Stimulated activated CD8-positive, alpha-beta memory T cell treated with anti-CD3 and anti-CD28 coated beads, Interleukin-12 subunit alpha, Interleukin-12 subunit beta, amount 100 ng/mL, for 1 hour (primary cell): Measurements from ENCODE around the gene TAX1BP1.
"Not testable (repeated sequence)": the region's sequence is repeated elsewhere in the genome, so short reads cannot be mapped to it uniquely, and the experiment has no call there.

Source experiments
- DNase-seq: peaks from one replicate; pipeline ENCODE4 v3.0.0-alpha.2; 2020; ENCODE audit warnings: low read depth

The TAX1BP1 gene

DNA sequence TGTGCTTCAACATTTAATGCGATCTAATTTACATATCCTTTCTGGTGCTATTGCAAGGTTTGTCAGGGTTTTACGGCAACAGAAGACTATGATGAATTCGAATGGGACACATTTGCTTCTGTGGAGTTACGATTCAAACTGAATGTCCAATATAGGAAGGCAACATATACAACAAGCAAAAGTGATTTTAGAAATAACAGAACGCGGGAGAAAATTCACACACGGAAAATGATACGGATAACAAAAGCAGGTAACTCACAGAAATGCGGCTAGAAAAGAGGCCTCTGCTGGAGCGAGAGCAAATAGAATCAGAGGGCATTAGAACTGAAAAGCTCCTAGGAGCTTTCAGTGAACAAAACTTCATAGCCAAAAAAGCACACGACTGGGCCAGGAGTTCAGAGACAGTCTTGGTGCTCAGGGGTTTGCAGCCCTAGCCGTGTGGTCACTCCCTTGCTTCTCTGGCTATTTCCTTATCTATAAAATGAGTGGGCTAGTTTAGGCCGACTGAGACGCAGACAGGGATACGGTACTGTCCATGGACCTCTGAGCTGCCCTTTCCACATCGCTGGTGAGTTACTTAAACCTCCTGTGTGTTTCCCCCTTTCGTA, 557 bp upstream of the TAX1BP1 start:
- no peak for DNase-seq

DNA sequence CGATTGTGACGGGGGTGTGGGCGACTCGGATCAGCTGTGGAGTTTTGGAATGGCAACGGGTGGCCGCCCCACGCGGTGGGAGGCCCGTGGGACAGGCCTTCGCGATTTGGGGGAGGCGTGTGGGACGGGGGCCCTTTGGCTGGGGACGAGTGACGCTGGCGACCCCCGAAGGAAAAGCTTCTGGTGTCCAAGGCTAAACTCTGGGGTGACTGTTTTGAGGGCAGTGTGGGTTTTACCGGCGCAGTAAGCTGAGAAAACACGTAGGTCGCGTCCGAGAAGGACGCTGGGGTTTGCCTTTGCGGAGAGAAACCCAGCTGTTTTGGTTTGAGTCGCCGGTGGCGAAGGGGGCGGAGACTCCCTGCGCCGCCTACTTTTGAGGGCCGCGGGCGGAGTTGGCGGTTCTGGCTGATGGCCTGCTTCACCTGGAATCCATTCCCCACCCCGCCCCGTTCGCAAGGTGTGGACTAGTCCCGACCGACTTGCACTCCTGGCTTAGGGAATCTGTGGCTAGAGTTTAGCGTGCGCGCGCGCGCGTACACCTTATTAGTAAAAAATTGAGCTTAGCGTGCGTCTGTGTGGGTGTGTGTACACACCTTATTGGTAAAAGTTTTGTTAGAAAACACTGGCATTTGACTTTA, 606 bp downstream of the TAX1BP1 start:
- peak; percentile 64 for DNase-seq

DNA sequence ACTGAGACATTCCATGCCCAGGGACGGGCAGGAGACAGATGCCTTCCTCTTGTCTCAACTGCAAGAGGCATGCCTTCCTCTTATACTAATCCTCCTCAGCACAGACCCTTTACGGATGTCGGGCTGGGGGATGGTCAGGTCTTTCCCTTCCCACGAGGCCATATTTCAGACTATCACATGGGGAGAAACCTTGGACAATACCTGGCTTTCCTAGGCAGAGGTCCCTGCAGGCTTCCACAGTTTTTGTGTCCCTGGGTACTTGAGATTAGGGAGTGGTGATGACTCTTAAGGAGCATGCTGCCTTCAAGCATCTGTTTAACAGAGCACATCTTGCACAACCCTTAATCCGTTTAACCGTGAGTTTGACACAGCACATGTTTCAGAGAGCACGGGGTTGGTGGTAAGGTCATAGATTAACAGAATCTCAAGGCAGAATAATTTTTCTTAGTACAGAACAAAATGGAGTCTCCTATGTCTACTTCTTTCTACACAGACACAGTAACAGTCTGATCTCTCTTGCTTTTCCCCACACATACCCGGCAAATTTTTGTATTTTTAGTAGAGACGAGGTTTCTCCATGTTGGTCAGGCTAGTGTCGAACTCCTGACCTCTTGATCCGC, 2.2 kb downstream of the TAX1BP1 start:
- not testable (repeated sequence) for DNase-seq

DNA sequence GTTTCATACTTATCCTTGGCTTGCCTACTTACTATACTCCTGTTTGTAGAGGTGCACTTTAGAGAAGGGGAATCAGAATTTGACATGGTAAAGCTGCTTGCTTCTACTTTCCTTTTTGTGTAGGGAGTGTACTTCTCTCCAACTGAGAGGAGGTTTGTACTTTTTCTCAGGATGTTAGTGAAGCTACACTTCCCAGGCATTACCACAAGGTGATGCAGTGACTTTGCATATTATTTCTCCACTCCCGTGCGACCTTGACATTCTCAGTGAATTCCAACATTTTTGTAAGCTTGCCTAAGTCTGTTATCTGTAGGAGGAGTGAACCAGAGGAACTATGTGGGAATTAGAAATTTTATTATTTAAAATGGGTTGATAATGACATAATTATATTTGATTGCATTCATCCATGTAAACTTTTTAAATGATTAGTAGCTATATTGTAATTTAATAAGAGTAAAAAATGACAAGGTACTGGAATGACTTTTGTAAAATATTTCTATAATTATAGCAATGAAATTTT, 5.2 kb downstream of the TAX1BP1 start:
- no peak for DNase-seq

DNA sequence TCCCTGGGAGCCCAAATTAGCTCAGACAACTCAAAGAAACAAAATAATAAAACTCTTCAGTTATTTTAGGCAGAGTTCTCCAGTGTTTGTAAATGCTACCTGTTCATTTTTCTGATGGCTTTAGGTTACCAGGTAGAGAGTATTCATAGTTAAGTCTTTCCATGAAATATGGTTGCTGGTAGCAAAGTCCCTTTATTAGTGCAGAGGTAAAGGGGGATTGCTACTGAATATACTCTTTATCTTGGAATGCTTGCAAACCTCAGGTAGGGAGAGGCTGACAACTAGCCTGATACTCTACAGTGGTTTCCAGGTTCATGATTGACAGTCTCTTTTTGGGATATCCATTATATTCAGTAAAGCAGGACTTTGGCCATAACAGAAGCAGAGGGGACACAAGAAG, 6.5 kb downstream of the TAX1BP1 start:
- no peak for DNase-seq

DNA sequence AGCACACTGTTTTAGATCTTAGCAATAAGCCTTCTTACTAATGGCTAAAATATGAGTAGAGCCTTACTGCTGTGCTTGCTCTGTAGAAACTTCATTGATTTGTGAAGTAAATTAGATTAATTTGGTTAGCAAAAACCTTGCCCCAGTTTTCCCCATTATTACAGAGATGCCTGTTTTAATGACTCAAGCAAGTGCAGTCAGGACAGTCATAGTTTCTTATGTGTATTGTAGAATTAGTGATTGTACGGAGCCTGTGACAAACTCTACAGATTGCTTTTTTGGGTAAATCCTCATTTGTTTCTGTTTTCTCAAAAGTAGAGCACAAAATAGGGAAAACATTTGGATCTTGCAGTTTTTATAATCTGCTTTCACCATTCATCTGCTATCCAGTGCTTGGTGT, 7.0 kb downstream of the TAX1BP1 start:
- DNase-seq = no peak

DNA sequence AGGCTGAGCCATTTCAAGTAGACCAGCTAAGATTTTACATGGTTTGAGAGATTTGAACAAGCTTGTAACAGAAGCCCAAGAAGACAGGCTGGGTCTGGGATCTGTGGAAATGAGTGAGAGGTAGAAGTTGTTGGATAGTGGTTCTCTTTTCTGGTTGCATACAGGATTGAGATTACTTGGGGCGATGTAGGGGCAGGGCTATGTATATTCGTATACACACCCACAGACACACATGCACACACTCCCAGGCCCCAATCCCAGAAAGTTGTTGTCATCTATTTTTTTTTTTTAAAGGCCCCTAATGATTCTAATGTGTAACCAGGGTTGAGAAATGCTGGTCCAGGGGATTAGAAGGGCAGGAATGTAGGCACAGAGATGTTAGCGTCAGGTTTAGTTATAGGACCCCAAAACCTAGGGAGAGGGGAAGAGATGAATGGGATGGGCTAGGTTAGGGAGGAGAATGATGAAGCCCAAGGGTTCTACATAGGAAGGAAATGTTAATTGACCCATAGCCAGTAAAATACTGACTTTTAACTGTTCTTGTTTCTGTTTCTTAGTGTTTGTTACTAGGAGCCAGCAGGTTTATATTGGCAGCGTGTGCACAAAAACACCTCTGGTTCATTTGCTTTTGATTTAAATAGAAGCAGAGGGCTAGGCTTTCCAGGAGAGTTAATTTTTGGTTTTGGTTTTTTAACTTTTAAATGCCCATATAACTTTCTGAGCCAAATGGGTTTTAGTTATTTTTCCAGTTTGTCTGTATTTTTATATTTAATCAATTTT, 7.8 kb downstream of the TAX1BP1 start:
- no peak for DNase-seq

DNA sequence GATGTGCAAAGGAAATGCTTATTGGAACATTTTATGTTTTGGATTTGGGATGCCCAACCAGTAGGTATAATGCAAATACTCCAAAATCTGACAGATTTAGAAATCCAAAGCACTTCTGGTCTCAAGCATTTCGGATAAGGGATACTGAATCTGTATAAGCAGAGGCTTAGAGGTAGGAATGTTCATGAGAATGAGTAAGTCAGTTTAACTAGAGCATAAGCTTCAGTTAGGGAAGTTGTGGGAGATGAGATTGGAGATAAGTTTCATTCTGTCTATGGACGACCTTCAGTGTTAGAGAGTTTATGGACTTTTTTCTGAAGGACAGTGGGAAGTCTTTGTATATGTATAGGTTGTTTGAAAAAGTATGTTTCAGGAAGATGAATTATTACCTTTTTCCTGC, 10.4 kb downstream of the TAX1BP1 start:
- no peak for DNase-seq

DNA sequence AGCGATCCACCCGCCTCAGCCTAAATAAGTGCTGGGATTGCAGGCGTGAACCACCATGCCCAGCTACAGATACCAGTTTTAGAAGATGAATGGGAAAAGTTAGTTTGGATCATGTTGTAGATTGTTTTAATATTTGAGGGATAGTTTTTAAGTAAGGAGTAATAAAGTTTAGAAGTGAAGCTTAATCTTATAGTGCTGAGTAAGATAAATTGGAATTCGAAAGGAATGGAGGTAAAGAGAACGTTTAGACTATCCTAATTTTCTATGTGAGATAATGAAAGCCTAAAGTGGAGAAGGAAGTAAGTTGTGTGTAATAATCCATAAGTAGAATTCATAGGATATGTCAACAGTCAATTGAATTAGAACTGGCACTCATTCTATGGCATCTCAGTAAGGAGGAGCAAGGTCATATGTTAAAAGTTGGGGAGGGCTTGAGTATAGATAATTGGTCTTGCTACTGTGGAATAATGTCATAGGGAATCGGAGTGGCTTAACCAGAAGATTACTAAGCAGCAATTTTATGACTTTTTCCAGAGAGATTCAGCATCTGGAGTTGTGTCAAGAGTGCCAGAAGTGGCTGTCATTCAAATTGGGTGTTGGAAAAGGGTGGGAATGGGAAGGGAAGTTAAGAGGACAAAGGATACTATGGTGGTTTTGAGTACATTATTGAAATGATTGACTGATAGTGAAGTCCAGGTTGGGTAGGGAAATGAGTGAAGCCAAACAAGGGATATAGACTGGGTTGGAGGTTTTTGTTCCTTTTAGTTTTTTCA, 12.1 kb downstream of the TAX1BP1 start:
- DNase-seq = no peak

DNA sequence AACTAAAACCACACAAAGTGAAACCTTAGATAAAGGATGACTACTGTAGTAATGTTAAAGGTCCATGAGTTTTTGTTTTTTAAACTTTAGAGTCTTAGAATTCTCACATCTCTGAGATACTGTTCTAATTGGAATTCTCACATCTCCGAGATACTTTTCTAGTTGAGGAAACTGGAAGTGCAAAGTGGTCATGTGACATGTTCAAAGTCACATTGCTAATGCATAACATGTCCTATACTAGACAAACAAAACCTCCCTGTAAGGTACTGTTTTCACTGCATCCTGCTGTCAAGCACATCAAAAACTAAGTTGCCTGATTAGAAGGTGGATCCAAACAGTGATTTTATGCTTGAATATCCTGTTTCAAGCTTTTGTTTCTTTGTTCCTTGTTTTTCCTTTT, 13.9 kb downstream of the TAX1BP1 start:
- no peak for DNase-seq

DNA sequence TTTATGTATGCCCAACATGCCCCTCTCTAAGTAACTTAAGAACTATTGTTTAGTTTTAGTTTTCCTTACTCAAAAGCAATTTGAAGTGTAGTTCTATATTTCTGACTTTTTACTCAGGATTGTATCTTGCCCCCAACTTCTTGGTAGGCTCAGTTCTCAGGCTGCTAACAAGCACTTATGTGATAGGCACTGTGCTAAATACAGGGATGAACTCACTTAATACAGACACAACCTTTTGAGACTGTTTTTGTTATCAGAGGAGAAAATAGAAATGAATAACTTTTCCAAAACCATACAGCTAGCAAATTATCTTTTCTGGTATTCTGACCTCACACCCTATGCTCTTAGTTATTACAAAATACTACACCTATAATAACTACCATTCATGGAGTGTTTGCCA, 16.3 kb downstream of the TAX1BP1 start:
- DNase-seq = no peak

DNA sequence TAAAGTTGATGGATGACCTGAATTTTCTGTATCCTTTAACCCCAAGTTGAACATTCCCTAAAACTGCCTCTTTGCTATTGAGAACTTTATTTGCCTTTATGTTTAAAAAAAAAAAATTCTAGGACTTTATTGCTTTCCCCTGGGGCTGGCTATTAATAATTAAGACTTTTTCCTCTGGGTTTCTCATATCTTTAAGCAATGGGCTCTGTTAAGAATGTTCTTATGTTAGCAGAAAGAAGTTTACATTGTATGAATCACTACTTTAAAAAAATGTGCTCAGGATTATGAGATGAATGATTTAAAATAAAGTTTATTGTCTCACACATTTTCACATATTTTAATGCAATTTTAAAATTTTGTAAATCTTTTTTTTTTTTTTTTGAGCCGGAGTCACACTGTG, 19.5 kb downstream of the TAX1BP1 start:
- no peak for DNase-seq

DNA sequence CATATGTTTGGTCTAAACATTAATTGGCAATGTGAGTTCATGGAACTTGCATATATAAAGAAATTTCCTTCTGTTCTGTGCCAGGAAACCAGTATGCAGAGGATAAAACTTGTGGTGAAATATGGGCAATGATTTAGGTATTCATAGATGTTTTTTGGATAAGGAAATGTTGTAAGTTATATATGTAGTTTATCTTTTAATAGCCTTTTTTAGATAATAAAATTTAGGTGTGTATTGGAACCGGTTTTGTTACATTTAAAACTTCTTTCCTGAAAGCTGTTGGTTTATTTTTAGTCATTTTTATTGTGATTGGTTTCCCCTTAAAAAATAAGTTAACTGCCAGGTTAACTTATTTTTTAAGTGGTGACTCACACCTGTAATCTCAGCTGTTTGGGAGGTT, 22.1 kb downstream of the TAX1BP1 start:
- DNase-seq = no peak

DNA sequence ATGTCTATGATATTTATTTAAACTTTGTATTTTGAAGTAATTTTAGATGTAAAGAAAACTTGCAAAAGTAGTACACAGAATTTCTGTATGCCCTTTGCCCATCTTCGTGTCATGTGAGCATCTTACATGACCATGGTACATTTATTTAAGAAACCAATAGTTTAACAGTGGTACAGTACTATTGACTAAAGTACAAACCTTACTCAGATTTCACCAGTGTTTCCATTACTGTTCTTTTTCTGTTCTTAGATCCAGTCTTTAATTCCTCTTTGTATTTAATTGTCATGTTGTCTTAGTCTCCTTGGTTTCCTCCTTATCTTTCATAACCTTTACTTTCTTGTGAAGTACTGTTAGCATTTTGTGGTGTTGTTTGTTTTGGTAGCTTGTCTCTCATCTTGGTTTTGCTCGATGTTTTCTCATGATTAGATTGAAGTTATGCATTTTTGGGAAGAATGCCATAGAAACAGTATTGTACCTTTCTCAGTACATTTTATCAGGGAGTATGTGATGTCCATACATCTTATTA, 24.1 kb downstream of the TAX1BP1 start:
- DNase-seq = no peak

DNA sequence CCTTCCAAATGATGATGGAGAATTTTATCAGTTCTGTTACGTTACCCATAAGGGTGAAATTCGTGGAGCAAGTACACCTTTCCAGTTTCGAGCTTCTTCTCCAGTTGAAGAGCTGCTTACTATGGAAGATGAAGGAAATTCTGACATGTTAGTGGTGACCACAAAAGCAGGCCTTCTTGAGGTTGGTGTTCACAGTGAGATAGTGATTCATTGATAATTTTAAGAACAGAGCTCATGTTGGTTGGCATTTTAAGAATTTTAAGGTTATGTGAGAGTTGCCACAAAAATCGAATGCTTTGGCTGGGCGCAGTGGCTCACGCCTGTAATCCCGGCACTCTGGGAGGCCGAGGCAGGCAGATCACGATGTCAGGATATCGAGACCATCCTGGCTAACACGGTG, 25.9 kb downstream of the TAX1BP1 start:
- no peak for DNase-seq

DNA sequence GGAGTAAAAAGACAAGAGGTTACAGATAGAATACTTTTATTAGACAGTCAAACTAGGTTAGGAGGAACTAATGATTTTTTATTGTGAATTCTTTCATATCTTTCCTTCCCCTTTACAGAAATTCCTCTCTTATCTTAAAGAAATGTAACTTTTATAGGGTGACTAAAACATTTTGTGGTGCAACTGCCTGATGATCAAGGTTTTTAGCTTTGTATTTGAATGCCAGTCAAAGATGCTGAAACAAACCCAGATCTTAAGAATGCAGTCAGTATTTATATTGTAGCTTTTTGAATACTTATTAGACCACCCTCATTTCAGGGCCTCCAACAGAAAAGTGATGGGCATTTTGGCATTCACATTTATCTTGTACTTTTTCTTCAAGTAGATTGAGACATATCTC, 27.4 kb downstream of the TAX1BP1 start:
- no peak for DNase-seq

DNA sequence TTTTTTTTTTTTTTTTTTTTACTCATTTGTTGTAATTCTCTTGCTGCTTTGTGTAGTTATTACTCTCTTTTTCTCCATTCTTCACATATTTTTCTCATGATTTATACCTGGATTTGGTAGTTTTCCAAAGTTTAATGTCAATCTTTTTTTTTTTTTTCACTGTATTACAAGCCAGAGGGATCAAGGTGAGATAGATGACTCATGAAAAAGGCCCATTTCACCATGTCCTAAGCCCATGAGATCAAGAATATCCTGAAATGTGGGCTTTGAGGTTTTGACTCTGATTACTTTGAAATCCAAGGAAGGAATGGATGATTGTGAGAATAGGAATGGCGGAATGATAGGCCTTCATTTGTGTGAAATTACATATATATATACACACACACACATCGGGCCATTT, 31.1 kb downstream of the TAX1BP1 start:
- no peak for DNase-seq

DNA sequence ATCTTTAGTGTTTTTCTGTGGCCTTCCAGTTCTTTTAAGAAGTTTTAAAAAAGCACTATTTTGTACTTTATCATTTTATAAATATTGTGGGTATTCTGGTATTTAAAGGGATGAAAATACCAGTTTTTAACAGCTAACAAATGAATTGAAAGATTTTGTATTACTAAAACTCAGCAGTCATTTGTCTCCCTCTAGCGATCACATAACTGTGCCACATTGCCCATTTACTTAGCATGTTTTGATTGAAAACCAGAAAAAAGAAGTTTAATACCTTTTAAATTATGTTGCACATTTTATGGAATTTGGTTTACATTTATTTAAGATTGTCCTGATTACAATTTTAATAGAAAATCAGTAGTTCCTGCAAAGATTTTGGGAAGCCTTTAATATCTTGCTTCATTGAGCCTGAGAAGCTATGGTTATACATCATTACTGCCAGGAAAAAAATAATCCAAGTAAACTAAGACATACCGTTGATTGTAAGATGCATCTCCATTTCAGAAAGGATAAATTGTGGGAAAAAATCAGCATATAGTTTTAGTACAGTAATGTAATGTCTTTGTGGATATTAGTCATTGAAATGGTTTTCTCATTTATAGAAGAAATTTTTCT, 34.9 kb downstream of the TAX1BP1 start:
- no peak for DNase-seq

DNA sequence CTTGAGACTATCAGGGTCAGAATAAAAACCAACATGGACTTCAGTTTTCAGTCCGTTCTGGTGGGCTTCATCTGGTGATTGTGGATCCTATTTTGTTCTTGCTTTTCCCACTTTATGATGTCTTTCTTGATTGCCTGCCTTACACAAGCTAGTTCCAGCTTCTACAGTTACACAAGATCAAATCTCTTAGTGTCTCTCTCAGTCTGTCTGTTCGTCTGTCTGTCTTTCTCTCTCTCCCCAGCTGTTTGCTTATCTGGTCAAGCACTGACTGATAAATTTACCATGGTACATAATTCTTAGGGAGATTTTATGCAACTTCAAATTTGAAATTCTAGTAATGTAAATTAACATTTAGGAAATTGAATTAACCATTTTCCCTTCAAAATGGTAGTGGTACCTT, 35.8 kb downstream of the TAX1BP1 start:
- DNase-seq = no peak

DNA sequence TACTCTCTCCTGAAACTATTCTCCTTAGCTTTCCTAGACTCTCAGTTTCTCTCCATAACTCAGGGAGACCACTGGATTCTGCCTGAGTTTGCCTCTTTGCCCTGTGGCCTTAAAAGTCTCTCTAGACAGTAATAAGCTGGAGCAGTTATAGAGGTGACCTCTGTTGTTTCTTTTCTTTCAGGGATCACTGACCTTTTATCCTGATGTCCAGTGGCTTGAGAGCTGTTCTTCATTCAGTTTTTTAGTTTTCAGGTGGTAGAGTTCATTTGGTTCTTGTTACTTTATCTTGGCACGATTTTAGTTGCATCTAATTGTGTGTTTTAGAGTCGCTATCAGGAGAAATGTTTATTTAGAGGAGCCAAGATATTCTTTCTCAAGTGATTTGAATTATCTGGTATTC, 37.7 kb downstream of the TAX1BP1 start:
- DNase-seq = no peak

DNA sequence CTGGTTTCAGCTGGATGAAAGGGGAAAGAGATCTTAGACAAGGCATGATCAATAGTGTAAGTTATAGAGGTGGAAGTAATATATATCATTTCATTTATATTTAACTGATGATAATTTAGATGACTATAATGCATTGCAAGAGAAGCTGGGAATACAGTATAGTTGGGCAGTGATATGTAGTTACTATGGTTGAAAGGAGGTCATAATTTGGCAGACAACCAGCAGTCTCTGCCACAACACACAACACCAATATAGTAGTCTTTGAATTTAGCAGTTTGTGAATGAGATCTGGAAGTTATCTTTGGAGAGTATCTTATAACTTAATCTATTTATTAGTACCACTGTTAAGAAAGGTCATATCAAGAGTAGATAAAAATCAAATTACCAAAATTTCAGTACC, 39.9 kb downstream of the TAX1BP1 start:
- DNase-seq = no peak
